SW 1271 (cell line): ENCODE results near the gene MX2.

Source experiments
- DNase-seq, 2 experiments: peaks; one replicate each; lab custom pipeline; 2025; lab: John Stamatoyannopoulos, UW

Gene MX2

GRCh38 chr21:41438425-41439113 is 76.7 kb downstream of the MX2 start:
- DNase-seq = no peak

GRCh38 chr21:41439248-41439647 is 77.4 kb downstream of the MX2 start:
- no peak for DNase-seq

GRCh38 chr21:41441546-41441945 is 79.7 kb downstream of the MX2 start:
- DNase-seq = no peak

GRCh38 chr21:41442481-41443186 is 80.8 kb downstream of the MX2 start:
- no peak for DNase-seq

GRCh38 chr21:41443562-41443961 is 81.7 kb downstream of the MX2 start:
- no peak for DNase-seq

- DNase-seq = no peak
Observed at GRCh38 chr21:41444703-41445464, 83.1 kb downstream of the MX2 start.

GRCh38 chr21:41445465-41445862 is 83.6 kb downstream of the MX2 start:
- DNase-seq = no peak

GRCh38 chr21:41446586-41446985 is 84.8 kb downstream of the MX2 start:
- no peak for DNase-seq

- DNase-seq = no peak
Observed at GRCh38 chr21:41447356-41447755, 85.5 kb downstream of the MX2 start.

- no peak for DNase-seq
Observed at GRCh38 chr21:41449613-41450012, 87.8 kb downstream of the MX2 start.

GRCh38 chr21:41451753-41452676 is 90.2 kb downstream of the MX2 start:
- DNase-seq = no peak

- no peak for DNase-seq
Observed at GRCh38 chr21:41453198-41453597, 91.4 kb downstream of the MX2 start.

GRCh38 chr21:41453761-41454160 is 91.9 kb downstream of the MX2 start:
- no peak for DNase-seq

GRCh38 chr21:41458121-41458520 is 96.3 kb downstream of the MX2 start:
- DNase-seq = no peak

- DNase-seq = no peak
Observed at GRCh38 chr21:41458559-41458958, 96.7 kb downstream of the MX2 start.
